Measurements from ENCODE around the gene CES3.
"Not testable (repeated sequence)": the region's sequence is repeated elsewhere in the genome, so short reads cannot be mapped to it uniquely, and the experiment has no call there.

CES3 gene

DNA sequence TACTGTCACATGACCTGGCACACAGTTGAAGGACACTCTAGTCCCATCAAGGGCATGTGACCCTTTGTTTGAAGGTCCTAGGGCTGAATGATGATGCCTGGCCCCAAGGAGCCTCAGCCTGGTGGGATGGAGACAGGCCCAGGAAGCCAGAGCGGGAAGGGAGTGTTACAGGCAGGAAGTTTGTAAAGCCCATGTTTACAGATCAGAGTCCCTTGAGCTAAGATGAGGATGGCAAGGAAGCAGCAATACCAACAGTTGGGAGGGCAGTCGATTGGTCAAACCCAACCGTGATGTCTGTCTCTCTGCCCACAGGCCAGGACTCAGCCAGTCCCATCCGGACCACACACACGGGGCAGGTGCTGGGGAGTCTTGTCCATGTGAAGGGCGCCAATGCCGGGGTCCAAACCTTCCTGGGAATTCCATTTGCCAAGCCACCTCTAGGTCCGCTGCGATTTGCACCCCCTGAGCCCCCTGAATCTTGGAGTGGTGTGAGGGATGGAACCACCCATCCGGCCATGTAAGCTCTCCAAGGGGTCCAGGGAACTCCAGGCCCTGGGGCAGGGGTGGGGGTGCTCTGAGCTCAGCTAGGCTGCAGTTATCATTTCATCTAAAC is 23.2 kb upstream of the CES3 start:
- TF ChIP-seq, protein P1, sequence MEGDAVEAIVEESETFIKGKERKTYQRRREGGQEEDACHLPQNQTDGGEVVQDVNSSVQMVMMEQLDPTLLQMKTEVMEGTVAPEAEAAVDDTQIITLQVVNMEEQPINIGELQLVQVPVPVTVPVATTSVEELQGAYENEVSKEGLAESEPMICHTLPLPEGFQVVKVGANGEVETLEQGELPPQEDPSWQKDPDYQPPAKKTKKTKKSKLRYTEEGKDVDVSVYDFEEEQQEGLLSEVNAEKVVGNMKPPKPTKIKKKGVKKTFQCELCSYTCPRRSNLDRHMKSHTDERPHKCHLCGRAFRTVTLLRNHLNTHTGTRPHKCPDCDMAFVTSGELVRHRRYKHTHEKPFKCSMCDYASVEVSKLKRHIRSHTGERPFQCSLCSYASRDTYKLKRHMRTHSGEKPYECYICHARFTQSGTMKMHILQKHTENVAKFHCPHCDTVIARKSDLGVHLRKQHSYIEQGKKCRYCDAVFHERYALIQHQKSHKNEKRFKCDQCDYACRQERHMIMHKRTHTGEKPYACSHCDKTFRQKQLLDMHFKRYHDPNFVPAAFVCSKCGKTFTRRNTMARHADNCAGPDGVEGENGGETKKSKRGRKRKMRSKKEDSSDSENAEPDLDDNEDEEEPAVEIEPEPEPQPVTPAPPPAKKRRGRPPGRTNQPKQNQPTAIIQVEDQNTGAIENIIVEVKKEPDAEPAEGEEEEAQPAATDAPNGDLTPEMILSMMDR (IDR thresholded peaks at IDR 0.05; ENCODE audit: low read depth, low read length) = no peak
- H3K4me3 ChIP-seq (replicated peaks in 1 of 2; ENCODE audit: low read depth in 2 of 2, low read length in 2 of 2) = no peak overlapping the region
- no peak for DNase-seq (ENCODE audit: low read depth in 2 of 2)

DNA sequence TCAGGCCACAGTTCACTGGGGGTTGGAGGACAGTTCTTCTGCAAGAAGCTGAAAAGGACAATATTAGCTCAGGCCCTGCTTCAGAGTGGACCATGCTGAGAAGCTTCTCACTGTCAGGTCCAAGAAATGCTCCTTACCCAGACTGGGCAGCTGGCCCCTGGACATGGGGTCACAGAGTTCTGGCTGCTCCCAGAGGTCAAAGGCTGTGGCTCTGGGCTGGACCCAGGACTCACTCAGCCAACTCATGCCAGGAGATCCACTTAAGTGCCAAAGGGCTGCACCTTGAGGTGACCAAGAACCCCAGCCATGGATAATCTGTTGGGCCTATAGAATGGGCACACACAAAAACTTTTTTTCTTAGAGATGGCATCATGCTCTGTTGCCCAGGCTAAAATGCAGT is 21.7 kb upstream of the CES3 start:
- H3K4me3 ChIP-seq (replicated peaks in 1 of 2; ENCODE audit: low read depth in 2 of 2, low read length in 2 of 2) = no peak overlapping the region
- TF ChIP-seq, protein P1 (IDR thresholded peaks at IDR 0.05; ENCODE audit: low read depth, low read length) = no peak
- DNase-seq (ENCODE audit: low read depth in 2 of 2) = no peak

DNA sequence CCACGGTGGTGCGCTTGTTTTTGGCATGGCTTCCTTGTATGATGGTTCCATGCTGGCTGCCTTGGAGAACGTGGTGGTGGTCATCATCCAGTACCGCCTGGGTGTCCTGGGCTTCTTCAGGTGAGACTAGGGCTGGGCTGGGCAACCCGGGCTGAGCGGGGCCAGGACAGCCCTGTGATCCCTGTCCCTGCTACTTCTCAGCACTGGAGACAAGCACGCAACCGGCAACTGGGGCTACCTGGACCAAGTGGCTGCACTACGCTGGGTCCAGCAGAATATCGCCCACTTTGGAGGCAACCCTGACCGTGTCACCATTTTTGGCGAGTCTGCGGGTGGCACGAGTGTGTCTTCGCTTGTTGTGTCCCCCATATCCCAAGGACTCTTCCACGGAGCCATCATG is 20.8 kb upstream of the CES3 start:
- TF ChIP-seq, protein P1 (IDR thresholded peaks at IDR 0.05; ENCODE audit: low read depth, low read length) = no peak
- H3K4me3 ChIP-seq (replicated peaks in 1 of 2; ENCODE audit: low read depth in 2 of 2, low read length in 2 of 2) = no peak overlapping the region
- no peak for DNase-seq (ENCODE audit: low read depth in 2 of 2)

DNA sequence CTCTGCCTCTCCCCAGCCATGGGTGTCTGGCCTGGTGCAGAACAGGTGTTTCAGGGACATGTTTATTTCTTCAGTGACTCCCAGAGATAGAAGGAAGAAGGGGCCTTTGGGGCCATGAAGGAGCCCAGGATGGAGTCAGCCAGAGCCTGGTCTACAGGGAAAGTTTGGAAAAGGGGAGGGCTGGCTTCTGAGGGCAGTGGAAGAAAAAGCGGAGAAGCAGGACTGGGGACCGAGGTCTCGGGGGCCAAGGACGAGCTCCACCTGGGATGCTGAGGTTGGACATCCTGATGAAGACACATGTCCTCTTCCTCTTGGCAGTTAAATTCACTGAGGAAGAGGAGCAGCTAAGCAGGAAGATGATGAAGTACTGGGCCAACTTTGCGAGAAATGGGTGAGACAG is 18.1 kb upstream of the CES3 start:
- no peak for DNase-seq (ENCODE audit: low read depth in 2 of 2)
- H3K4me3 ChIP-seq (replicated peaks in 1 of 2; ENCODE audit: low read depth in 2 of 2, low read length in 2 of 2) = no peak overlapping the region
- TF ChIP-seq, protein P1 (IDR thresholded peaks at IDR 0.05; ENCODE audit: low read depth, low read length) = no peak

DNA sequence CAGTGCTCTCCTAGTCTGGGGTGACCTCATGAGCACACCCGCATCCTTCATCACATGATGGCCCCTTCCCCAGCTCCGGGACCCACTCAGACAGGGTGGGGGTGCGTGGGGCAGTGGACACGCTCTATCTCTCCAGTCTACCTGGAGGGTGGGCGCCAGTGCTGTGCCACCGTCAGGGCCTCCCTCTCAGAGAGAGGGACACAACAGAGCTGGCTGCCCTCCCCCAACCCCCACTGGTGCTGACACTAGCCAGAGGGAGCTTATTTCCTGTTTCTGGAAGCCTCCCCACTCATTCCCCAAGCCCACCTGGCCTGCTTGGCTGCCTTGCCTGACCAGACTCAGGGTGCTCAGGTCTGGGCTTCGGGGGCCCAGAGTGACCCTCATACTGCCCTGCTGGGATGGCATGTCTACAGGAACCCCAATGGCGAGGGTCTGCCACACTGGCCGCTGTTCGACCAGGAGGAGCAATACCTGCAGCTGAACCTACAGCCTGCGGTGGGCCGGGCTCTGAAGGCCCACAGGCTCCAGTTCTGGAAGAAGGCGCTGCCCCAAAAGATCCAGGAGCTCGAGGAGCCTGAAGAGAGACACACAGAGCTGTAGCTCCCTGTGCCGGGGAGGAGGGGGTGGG is 17.5 kb upstream of the CES3 start:
- TF ChIP-seq, protein P1 (IDR thresholded peaks at IDR 0.05; ENCODE audit: low read depth, low read length) = no peak
- no peak for DNase-seq (ENCODE audit: low read depth in 2 of 2)
- no peak overlapping the region for H3K4me3 ChIP-seq (replicated peaks in 1 of 2; ENCODE audit: low read depth in 2 of 2, low read length in 2 of 2)

DNA sequence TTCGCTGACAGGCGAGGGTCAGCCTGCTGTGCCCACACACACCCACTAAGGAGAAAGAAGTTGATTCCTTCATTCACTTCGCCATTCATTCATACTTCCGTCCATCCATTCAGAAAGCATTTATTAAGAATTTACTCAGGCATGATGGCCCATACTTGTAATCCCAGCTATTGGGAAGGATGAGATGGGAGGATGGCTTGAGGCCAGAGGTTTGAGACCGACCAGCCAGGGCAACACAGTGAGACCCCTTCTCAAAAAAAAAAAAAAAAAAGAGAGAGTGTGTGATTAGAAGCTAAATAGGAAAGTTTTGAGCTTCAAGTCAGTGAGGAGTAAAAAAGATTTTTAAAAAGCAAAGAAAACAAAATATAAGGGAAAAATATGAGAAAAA is 17.0 kb upstream of the CES3 start:
- DNase-seq (ENCODE audit: low read depth in 2 of 2) = no peak
- H3K4me3 ChIP-seq (replicated peaks in 1 of 2; ENCODE audit: low read depth in 2 of 2, low read length in 2 of 2) = no peak overlapping the region
- TF ChIP-seq, protein P1 (IDR thresholded peaks at IDR 0.05; ENCODE audit: low read depth, low read length) = no peak

DNA sequence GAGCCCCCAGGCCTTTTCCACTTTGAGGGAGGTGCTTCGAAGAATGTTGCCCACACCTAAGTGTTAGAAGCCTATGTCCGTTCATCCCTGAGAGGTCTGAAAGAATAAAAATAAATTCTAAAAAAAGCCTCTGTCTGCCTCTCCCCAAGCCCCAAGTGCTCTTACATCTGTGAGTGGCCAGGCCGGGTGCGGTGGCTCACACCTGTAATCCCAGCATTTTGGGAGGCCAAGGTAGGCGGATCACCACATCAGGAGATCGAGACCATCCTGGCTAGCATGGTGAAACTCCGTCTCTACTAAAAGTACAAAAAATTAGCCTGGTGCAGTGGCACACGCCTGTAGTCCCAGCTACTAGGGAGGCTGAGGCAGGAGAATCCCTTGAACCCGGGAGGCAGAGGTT is 16.1 kb upstream of the CES3 start:
- DNase-seq (ENCODE audit: low read depth in 2 of 2); H3K4me3 ChIP-seq (replicated peaks in 1 of 2; ENCODE audit: low read depth in 2 of 2, low read length in 2 of 2): not testable (repeated sequence)
